ENCODE results near the gene TRABD2A. TPM values are rescaled to one million over a fixed set of nuclear protein-coding genes. Genes with fewer than 3 reads are reported as not detected.

The TRABD2A gene
- total and polyA plus RNA-seq, 2 of the 13 experiments (the other 11 are each of a cell fraction or from before 2014, with no cell fraction given) = 0.15 TPM; not detected in 1

DNA sequence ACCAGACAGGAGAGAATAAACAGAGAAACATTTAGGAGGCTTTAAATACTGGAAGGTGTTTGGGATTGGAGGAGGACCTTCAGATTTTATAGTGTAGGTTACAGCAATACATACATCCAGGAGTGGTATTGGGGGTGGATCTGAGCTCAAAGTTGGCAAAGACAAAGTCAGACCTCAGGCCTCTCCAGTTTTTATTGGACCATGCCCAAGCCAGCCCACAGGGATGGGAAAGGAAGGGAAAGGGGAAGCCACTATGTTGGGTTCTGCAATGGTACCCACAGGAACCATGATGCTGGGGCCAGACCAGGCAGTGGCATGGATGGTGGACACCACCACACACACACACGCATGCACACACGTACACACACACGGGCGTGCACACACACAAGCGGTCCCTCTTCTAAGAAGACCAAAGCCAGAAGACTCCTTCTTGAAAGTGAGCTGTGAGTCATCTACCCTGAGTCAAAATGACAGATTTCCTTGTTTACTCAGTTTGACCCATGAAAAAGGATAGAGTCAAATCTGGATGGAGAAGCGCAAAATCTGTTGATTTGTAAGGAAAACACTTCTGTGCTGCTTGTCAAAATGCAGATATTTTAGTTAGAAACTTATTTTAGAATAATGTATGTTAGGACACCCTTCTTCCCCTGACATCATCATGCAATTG is 87.9 kb downstream of the TRABD2A start (continued):
- TF ChIP-seq, protein P1, sequence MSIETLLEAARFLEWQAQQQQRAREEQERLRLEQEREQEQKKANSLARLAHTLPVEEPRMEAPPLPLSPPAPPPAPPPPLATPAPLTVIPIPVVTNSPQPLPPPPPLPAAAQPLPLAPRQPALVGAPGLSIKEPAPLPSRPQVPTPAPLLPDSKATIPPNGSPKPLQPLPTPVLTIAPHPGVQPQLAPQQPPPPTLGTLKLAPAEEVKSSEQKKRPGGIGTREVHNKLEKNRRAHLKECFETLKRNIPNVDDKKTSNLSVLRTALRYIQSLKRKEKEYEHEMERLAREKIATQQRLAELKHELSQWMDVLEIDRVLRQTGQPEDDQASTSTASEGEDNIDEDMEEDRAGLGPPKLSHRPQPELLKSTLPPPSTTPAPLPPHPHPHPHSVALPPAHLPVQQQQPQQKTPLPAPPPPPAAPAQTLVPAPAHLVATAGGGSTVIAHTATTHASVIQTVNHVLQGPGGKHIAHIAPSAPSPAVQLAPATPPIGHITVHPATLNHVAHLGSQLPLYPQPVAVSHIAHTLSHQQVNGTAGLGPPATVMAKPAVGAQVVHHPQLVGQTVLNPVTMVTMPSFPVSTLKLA (IDR thresholded peaks at IDR 0.05) = no peak
- TF ChIP-seq MXD4 (CRISPR knock-in tag; IDR thresholded peaks at IDR 0.05) = no peak
- TF ChIP-seq ZNF850 (CRISPR knock-in tag; conservative IDR thresholded peaks at IDR 0.05) = no peak
- TF ChIP-seq PREB (CRISPR knock-in tag; IDR thresholded peaks at IDR 0.05) = no peak
- TF ChIP-seq, protein P2, sequence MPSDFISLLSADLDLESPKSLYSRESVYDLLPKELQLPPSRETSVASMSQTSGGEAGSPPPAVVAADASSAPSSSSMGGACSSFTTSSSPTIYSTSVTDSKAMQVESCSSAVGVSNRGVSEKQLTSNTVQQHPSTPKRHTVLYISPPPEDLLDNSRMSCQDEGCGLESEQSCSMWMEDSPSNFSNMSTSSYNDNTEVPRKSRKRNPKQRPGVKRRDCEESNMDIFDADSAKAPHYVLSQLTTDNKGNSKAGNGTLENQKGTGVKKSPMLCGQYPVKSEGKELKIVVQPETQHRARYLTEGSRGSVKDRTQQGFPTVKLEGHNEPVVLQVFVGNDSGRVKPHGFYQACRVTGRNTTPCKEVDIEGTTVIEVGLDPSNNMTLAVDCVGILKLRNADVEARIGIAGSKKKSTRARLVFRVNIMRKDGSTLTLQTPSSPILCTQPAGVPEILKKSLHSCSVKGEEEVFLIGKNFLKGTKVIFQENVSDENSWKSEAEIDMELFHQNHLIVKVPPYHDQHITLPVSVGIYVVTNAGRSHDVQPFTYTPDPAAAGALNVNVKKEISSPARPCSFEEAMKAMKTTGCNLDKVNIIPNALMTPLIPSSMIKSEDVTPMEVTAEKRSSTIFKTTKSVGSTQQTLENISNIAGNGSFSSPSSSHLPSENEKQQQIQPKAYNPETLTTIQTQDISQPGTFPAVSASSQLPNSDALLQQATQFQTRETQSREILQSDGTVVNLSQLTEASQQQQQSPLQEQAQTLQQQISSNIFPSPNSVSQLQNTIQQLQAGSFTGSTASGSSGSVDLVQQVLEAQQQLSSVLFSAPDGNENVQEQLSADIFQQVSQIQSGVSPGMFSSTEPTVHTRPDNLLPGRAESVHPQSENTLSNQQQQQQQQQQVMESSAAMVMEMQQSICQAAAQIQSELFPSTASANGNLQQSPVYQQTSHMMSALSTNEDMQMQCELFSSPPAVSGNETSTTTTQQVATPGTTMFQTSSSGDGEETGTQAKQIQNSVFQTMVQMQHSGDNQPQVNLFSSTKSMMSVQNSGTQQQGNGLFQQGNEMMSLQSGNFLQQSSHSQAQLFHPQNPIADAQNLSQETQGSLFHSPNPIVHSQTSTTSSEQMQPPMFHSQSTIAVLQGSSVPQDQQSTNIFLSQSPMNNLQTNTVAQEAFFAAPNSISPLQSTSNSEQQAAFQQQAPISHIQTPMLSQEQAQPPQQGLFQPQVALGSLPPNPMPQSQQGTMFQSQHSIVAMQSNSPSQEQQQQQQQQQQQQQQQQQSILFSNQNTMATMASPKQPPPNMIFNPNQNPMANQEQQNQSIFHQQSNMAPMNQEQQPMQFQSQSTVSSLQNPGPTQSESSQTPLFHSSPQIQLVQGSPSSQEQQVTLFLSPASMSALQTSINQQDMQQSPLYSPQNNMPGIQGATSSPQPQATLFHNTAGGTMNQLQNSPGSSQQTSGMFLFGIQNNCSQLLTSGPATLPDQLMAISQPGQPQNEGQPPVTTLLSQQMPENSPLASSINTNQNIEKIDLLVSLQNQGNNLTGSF (CRISPR knock-in tag; IDR thresholded peaks at IDR 0.05) = no peak
